Activated CD8-positive, alpha-beta T cell treated with anti-CD3 and anti-CD28 coated beads, Interleukin-2, amount 10 ng/mL, durations not matched to agents 7 days and 5 days (primary cell): ENCODE measurements around the gene FAM131A. TPM values are rescaled to one million over a fixed set of nuclear protein-coding genes. Genes with fewer than 3 reads are reported as not detected.

Experiments
- ATAC-seq: fragments of 150-1000 bp; cut with Tn5 transposase; one replicate; pipeline ENCODE4 v1.10.0; 2021; ENCODE audit warnings: moderate library complexity
- CTCF ChIA-PET: fragments of 350-600 bp; sonication (Branson Sonifier 250); formaldehyde crosslinking; loops from one replicate; lab custom pipeline; 2021; ENCODE audit warnings: antibody characterized with exemption; lab: Charles Lee
- POLR2A ChIA-PET: fragments of 350-600 bp; sonication (Branson Sonifier 250); formaldehyde crosslinking; loops from one replicate; lab custom pipeline; 2021; ENCODE audit warnings: antibody characterized with exemption; lab: Charles Lee
- DNase-seq: peaks from one replicate; pipeline ENCODE4 v3.0.0-alpha.2; 2020
- H3K27ac Mint-ChIP-seq: one replicate; pipeline ENCODE4 v1.8.0; 2021; ENCODE audit warnings: mild to moderate bottlenecking, mixed read lengths
- H3K27me3 Mint-ChIP-seq: one replicate; pipeline ENCODE4 v1.8.0; 2021; ENCODE audit warnings: low read depth, mixed read lengths
- H3K36me3 Mint-ChIP-seq: one replicate; pipeline ENCODE4 v1.8.0; 2021; ENCODE audit warnings: low read depth, mixed read lengths
- H3K4me1 Mint-ChIP-seq: one replicate; pipeline ENCODE4 v1.8.0; 2021; ENCODE audit warnings: low read depth, mixed read lengths
- H3K4me3 Mint-ChIP-seq: one replicate; pipeline ENCODE4 v1.8.0; 2021; ENCODE audit warnings: mild to moderate bottlenecking, mixed read lengths
- H3K9me3 Mint-ChIP-seq: one replicate; pipeline ENCODE4 v1.8.0; 2022; ENCODE audit warnings: mixed read lengths; ENCODE audit not compliant: insufficient read depth
- total RNA-seq, 2 experiments: library from RNA; stranded (reverse); gene quantifications; one replicate each; pipeline ENCODE4 v1.2.3, GENCODE V29; 2021

Gene FAM131A
- total RNA-seq, 2 experiments from 2014 or later: 3.1 to 3.2 TPM

GRCh38 chr3:184372296-184372821 lies 35.0 kb downstream of the FAM131A start:
- no peak for DNase-seq
- ChIA-PET CTCF (interaction anchor here (0.6 to 4.2 kb wide), 27 partner anchors 9 to 477 kb away, joined by 3 to 97 read pairs (median 6); partner anchors contain the start of genes CLCN2, EPHB3 and POLR2H), POLR2A (interaction anchor here (1.2 to 1.3 kb wide), 2 partner anchors 10 to 12 kb away, joined by 3 to 5 read pairs; no protein-coding TSS in a partner anchor)
- Mint-ChIP-seq H3K4me3 (no peak overlapping the region), H3K27ac (no peak overlapping the region), H3K4me1 (peaks cover 6% of the 10 kb centered on the region), H3K27me3 (peaks cover 12% of the 10 kb centered on the region), H3K9me3 (no peaks in the 10 kb centered on the region), H3K36me3 (peaks cover 23% of the 10 kb centered on the region)
- ATAC-seq: no peak

- DNase-seq (no peak), ATAC-seq (no peak)
- H3K27me3 Mint-ChIP-seq: peaks cover 17% of the 10 kb centered on the region
- no peaks in the 10 kb centered on the region for H3K9me3 Mint-ChIP-seq
- POLR2A ChIA-PET: no interaction called here
- CTCF ChIA-PET: interaction anchor here (1.1 to 4.2 kb wide), 8 partner anchors 9 to 172 kb away, joined by 3 to 97 read pairs (median 11); no protein-coding TSS in a partner anchor
- H3K36me3 Mint-ChIP-seq: peaks cover 20% of the 10 kb centered on the region
- H3K27ac Mint-ChIP-seq: no peak overlapping the region
- H3K4me3 Mint-ChIP-seq: no peak overlapping the region
- peaks cover 6% of the 10 kb centered on the region for H3K4me1 Mint-ChIP-seq
Measured at GRCh38 chr3:184372911-184373310, 35.5 kb downstream of the FAM131A start.

- H3K27me3 Mint-ChIP-seq: peaks cover 23% of the 10 kb centered on the region
- no peak for DNase-seq
Measured at GRCh38 chr3:184373422-184373821, 36.0 kb downstream of the FAM131A start.

GRCh38 chr3:184375747-184376461 lies 38.5 kb downstream of the FAM131A start:
- CTCF ChIA-PET: interaction anchor here (2.4 kb wide), 1 partner anchor 138 kb away, joined by 7 read pairs; no protein-coding TSS in a partner anchor
- Mint-ChIP-seq H3K4me1 (peaks cover 8% of the 10 kb centered on the region), H3K27ac (no peak overlapping the region), H3K4me3 (no peak overlapping the region), H3K36me3 (no peaks in the 10 kb centered on the region), H3K9me3 (no peaks in the 10 kb centered on the region), H3K27me3 (peaks cover 36% of the 10 kb centered on the region)
- DNase-seq (no peak), ATAC-seq (no peak)
- POLR2A ChIA-PET: no interaction called here

More at GRCh38 chr3:184373422-184373821, 36.0 kb downstream of the FAM131A start:
- H3K9me3 Mint-ChIP-seq: no peaks in the 10 kb centered on the region
- peaks cover 6% of the 10 kb centered on the region for H3K4me1 Mint-ChIP-seq
- ATAC-seq: no peak
- POLR2A ChIA-PET: no interaction called here
- CTCF ChIA-PET: interaction anchor here (3.1 to 4.2 kb wide), 3 partner anchors 19 to 166 kb away, joined by 22 to 97 read pairs (median 69); no protein-coding TSS in a partner anchor
- H3K27ac Mint-ChIP-seq: no peak overlapping the region
- H3K4me3 Mint-ChIP-seq: no peak overlapping the region
- peaks cover 16% of the 10 kb centered on the region for H3K36me3 Mint-ChIP-seq

DNA sequence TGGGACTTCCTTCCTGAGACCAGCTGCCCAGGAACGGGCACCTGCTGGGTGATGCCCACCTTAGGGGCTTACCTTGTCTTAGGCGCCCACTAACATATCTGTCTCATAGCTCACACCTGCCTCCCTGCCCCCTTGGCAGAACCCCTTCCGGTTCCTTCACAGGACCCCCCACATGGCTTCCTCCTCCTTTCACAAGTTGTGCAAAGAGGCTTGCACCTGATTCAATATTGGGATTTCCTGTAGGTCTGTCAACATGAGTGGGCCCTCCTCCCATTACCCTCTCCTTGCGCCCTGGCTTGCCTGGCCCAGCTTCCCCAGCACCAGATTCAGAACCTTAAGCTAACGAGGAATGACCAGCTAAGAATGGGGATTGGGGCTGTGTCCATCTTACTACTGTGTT lies 40.0 kb downstream of the FAM131A start:
- H3K4me1 Mint-ChIP-seq: peaks cover 3% of the 10 kb centered on the region
- ATAC-seq (no peak), DNase-seq (no peak)
- H3K27me3 Mint-ChIP-seq: peaks cover 50% of the 10 kb centered on the region
- no peaks in the 10 kb centered on the region for H3K9me3 Mint-ChIP-seq
- ChIA-PET CTCF (interaction anchor here (0.6 to 0.9 kb wide), 2 partner anchors 135 to 163 kb away, joined by 3 to 4 read pairs; no protein-coding TSS in a partner anchor), POLR2A (no interaction called here)
- no peaks in the 10 kb centered on the region for H3K36me3 Mint-ChIP-seq
- H3K27ac Mint-ChIP-seq: no peak overlapping the region
- no peak overlapping the region for H3K4me3 Mint-ChIP-seq

DNA sequence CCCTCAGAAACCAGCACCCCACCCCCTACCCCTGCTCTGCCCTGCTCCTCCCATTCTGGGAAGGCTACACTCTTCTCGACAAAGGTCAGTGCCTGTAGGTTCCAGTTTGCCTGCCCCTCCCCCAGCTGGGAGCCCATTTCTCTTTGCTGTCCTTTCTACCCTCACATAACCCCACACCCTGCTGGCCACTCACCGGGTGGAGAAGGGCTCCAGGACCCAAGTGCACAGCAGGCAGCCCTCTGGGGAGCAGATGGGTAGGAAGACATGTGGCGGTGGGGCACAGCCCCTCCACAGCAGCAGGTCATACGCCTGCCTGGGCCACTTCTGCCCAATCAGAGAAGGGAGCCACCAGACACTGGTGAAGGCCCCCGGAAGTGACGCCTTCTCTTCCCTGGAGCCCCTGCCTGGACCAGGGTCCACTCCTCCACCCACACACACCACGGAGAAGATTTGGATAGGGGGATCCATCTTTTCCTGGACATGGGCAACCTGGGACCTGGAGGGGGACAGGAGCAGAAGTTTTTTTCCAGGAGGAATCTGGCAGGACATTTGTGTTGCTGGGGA lies 40.6 kb downstream of the FAM131A start, which contains the start of gene THPO:
TSS of gene THPO (minus strand) at position 326 of the 564 bp plus-strand sequence. CDS start 1,948 bp downstream, outside the sequence.
- POLR2A ChIA-PET: no interaction called here
- Mint-ChIP-seq H3K4me1 (peaks cover 3% of the 10 kb centered on the region), H3K4me3 (no peak within 1 kb of the TSS), H3K9me3 (no peaks in the 10 kb centered on the region), H3K27ac (no peak within 1 kb of the TSS), H3K27me3 (peaks cover 55% of the 10 kb centered on the region), H3K36me3 (no peaks in the 10 kb centered on the region)
- ATAC-seq (no peak), DNase-seq (no peak)
- CTCF ChIA-PET: no interaction called here

DNA sequence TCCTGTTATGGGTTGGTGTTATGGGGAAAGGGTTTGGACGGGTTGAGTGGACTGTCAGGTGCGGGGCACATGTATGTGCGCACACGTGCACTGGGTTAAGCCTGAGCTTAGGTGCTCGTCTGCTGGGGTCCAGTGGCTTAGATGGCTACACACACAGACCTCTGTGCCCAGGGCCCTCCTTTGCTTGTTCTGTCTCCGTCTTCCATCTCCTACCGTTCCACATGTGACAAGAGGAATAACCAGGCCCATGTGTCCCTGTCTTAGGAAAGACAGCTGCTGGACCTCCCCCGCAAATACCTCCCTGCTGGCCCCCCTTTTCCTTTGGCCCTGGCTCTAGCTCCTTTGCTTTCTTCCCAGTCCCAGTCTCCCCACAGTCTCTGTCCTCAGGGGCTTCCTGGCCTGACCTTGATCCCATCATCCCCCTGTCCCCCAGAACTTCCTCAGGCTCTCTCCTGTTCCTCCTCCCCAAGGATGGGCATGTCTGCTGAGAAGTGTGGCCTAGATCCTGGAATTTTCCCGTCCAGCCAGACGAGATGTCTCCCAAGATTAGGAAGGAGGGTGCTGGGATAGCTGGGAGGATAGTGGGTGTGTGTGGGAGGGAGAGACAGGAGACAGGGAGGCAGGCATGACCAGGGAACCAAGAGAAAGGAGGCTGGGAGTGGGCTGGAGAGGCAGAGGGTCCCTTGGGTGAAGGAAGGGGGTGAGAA lies 41.4 kb downstream of the FAM131A start:
- DNase-seq (no peak), ATAC-seq (no peak)
- H3K36me3 Mint-ChIP-seq: no peaks in the 10 kb centered on the region
- H3K9me3 Mint-ChIP-seq: no peaks in the 10 kb centered on the region
- no peak overlapping the region for H3K4me3 Mint-ChIP-seq
- ChIA-PET POLR2A (interaction anchor here (0.5 kb wide), 1 partner anchor 60 kb away, joined by 3 read pairs; no protein-coding TSS in a partner anchor), CTCF (no interaction called here)
- H3K27me3 Mint-ChIP-seq: peaks cover 55% of the 10 kb centered on the region
- peaks cover 3% of the 10 kb centered on the region for H3K4me1 Mint-ChIP-seq
- no peak overlapping the region for H3K27ac Mint-ChIP-seq

DNA sequence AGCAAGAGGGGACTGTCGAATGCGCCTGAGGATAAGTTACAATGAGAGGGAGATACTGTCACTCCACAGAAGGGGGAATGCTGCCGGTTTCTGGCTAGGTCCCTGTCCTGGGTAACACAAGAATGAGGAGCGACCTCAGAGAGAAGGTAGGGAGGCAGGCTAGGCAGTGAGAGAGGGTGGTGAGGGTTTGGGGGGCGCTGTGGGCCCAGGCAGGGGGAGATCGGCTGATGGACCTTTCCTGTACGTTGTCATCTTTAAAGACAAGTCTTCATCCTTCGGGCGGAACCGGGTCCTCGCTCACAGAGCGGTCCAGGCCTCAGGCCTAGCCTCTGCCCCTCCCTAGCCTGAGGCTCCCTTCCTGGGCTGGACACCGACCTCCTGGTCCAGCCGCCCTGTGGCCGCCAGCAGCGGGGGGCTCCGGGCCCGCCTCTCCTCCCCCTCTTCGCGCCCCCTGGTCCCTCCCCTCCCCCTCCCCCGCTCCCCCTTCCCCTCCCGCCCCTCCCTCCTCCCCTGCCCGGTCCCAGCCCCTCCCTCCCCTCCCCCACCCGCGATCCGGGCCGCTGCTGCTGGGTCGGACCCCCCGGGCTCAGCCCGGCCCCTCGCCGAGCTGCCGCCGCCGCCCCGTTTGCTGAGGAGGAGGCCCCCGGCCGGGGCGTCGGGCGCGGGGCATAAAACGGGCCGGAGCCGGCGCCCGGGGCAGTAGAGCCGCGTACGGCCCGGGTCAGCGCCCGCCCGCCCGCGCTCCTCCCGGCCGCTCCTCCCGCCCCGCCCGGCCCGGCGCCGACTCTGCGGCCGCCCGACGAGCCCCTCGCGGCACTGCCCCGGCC lies 42.2 kb downstream of the FAM131A start, which contains the start of gene CHRD:
TSS of gene CHRD (plus strand) at position 697 of the 827 bp plus-strand sequence. CDS start 265 bp downstream, outside the sequence.
- H3K27me3 Mint-ChIP-seq: peaks cover 52% of the 10 kb centered on the region
- ChIA-PET CTCF (no interaction called here), POLR2A (interaction anchor here (0.5 kb wide), 1 partner anchor 59 kb away, joined by 3 read pairs; no protein-coding TSS in a partner anchor)
- ATAC-seq (no peak), DNase-seq (no peak)
- H3K4me1 Mint-ChIP-seq: peaks cover 3% of the 10 kb centered on the region
- H3K4me3 Mint-ChIP-seq: peak within 1 kb of the TSS; percentile 13
- H3K36me3 Mint-ChIP-seq: no peaks in the 10 kb centered on the region
- H3K27ac Mint-ChIP-seq: no peak within 1 kb of the TSS
- H3K9me3 Mint-ChIP-seq: no peaks in the 10 kb centered on the region

DNA sequence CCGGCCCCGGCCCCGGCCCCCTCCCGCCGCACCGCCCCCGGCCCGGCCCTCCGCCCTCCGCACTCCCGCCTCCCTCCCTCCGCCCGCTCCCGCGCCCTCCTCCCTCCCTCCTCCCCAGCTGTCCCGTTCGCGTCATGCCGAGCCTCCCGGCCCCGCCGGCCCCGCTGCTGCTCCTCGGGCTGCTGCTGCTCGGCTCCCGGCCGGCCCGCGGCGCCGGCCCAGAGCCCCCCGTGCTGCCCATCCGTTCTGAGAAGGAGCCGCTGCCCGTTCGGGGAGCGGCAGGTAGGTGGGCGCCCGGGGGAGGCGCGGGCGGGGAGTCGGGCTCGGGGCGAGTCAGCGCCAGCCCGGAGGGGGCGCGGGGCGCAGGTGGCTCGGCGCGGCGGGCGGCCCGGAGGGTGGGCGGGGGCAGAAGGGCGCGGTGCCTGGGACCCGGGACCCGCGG lies 42.8 kb downstream of the FAM131A start:
- peak; percentile 38 for ATAC-seq
- H3K4me3 Mint-ChIP-seq: no peak overlapping the region
- H3K4me1 Mint-ChIP-seq: peaks cover 3% of the 10 kb centered on the region
- H3K27ac Mint-ChIP-seq: no peak overlapping the region
- H3K9me3 Mint-ChIP-seq: no peaks in the 10 kb centered on the region
- H3K36me3 Mint-ChIP-seq: no peaks in the 10 kb centered on the region
- H3K27me3 Mint-ChIP-seq: peaks cover 52% of the 10 kb centered on the region
- ChIA-PET POLR2A (no interaction called here), CTCF (interaction anchor here (2.5 kb wide), 1 partner anchor 8 kb away, joined by 11 read pairs; no protein-coding TSS in a partner anchor)
- no peak for DNase-seq

DNA sequence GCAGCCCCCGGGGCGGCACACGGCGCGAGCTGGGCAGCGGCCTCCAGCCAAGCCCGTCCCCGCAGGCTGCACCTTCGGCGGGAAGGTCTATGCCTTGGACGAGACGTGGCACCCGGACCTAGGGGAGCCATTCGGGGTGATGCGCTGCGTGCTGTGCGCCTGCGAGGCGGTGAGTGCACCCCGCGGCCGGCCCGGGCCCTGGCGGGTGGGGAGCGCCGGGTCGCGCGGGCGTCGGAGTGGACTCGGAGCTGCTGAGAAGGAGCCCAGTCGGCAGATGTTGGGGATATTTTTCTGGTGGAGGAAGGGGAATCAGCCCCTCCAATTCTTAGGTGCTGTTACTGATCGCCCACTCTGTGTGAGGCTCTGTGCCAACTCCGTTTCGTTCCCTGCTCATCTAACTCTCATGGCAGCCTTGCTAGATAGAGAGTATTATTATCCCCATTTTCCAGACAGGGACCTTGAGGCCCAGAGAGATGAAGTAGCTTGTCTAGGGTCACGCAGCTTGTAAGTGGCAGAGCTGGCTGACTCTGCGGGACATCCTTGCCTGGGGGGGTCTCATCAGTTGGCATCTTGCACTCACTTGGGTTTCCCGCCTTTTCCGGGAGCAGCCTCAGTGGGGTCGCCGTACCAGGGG lies 43.3 kb downstream of the FAM131A start:
- no peaks in the 10 kb centered on the region for H3K9me3 Mint-ChIP-seq
- H3K4me1 Mint-ChIP-seq: peaks cover 3% of the 10 kb centered on the region
- POLR2A ChIA-PET: no interaction called here
- peaks cover 50% of the 10 kb centered on the region for H3K27me3 Mint-ChIP-seq
- ATAC-seq (peak; percentile 37), DNase-seq (no peak)
- H3K4me3 Mint-ChIP-seq: peak overlapping the region; percentile 13
- H3K27ac Mint-ChIP-seq: no peak overlapping the region
- no peaks in the 10 kb centered on the region for H3K36me3 Mint-ChIP-seq
- CTCF ChIA-PET: interaction anchor here (0.7 to 2.5 kb wide), 2 partner anchors 9 to 133 kb away, joined by 4 to 11 read pairs; no protein-coding TSS in a partner anchor
